H1 (cell line): ENCODE results near the gene LMBR1. TPM values are rescaled to one million over a fixed set of nuclear protein-coding genes. Genes with fewer than 3 reads are reported as not detected.

Experiments
- CTCF ChIA-PET: fragments of 300-600 bp; sonication (Branson Sonifier 250); formaldehyde crosslinking; loops from one replicate; lab custom pipeline; 2021; ENCODE audit not compliant: partially characterized antibody; lab: Charles Lee
- POLR2A ChIA-PET: fragments of 300-600 bp; sonication (Branson Sonifier 250); formaldehyde crosslinking; loops from one replicate; lab custom pipeline; 2021; ENCODE audit warnings: inconsistent platforms; ENCODE audit not compliant: partially characterized antibody; lab: Charles Lee
- DNase-seq, 2 experiments: peaks; one replicate each; pipeline versions ENCODE4 v3.0.0 to v3.0.0-alpha.2; 2010 to 2022; ENCODE audit warnings: low spot score in 2 of 2, low read depth in 1 of 2, mixed read lengths in 1 of 2
- FAIRE-seq: peaks from 2 replicates; lab custom pipeline; 2011; peaks lifted over from hg19 to GRCh38; lab: Jason Lieb, UNC
- H2AFZ ChIP-seq: 2 replicates; pipeline ENCODE4 v1.8.1; 2012; ENCODE audit warnings: low read length, inconsistent platforms
- H2AK5ac ChIP-seq: 2 replicates; pipeline ENCODE4 v1.6.1; 2013; ENCODE audit warnings: low read depth, low read length
- H2BK120ac ChIP-seq: replicated peaks from 2 replicates; pipeline ENCODE3; 2013; ENCODE audit warnings: low read depth, low read length, inconsistent platforms
- H2BK12ac ChIP-seq: 2 replicates; pipeline ENCODE4 v1.6.1; 2013; ENCODE audit warnings: low read depth, low read length
- H2BK15ac ChIP-seq: 2 replicates; pipeline ENCODE4 v1.6.1; 2013; ENCODE audit warnings: low read length
- H2BK20ac ChIP-seq: 2 replicates; pipeline ENCODE4 v1.6.1; 2013; ENCODE audit warnings: low read length
- H2BK5ac ChIP-seq: 2 replicates; pipeline ENCODE4 v1.6.1; 2013; ENCODE audit warnings: low read depth, low read length
- H3K14ac ChIP-seq: 2 replicates; pipeline ENCODE4 v1.6.1; 2013; ENCODE audit warnings: inconsistent platforms; ENCODE audit not compliant: insufficient read length
- H3K18ac ChIP-seq: 2 replicates; pipeline ENCODE4 v1.6.1; 2013; ENCODE audit warnings: low read length; ENCODE audit errors: extremely low read depth
- H3K23ac ChIP-seq: 2 replicates; pipeline ENCODE4 v1.6.1; 2013; ENCODE audit warnings: inconsistent platforms; ENCODE audit not compliant: insufficient read length
- H3K23me2 ChIP-seq: 2 replicates; pipeline ENCODE4 v1.6.1; 2013; ENCODE audit warnings: low read depth, low read length
- H3K27ac ChIP-seq: 2 replicates; pipeline ENCODE4 v1.6.1; 2011; ENCODE audit warnings: low read depth, low read length, inconsistent platforms
- H3K27me3 ChIP-seq, 4 experiments: replicated peaks in 1 of 4; 1 replicate in 1 of 4; 2 replicates in 3 of 4; pipeline versions ENCODE4 v1.6.1 to v1.8.1; 2011 to 2013; ENCODE audit warnings: low read length in 3 of 4, mild to moderate bottlenecking in 3 of 4, inconsistent platforms in 2 of 4, mixed read lengths in 2 of 4, moderate library complexity in 1 of 4; ENCODE audit not compliant: control insufficient read depth in 3 of 4, insufficient read depth in 3 of 4; ENCODE audit errors: extremely low read depth in 1 of 4
- H3K36me3 ChIP-seq, 4 experiments: 2 replicates each; pipeline versions ENCODE4 v1.6.1 to v1.8.1; 2011 to 2013; ENCODE audit warnings: mild to moderate bottlenecking in 4 of 4, low read length in 3 of 4, moderate library complexity in 2 of 4, control low read depth in 1 of 4, inconsistent platforms in 1 of 4; ENCODE audit not compliant: insufficient read depth in 4 of 4, control insufficient read depth in 2 of 4
- H3K4ac ChIP-seq: replicated peaks from 2 replicates; pipeline ENCODE3; 2013; ENCODE audit warnings: low read length, low read depth, mixed read lengths, inconsistent platforms; ENCODE audit not compliant: insufficient read length
- H3K4me1 ChIP-seq, 4 experiments: replicated peaks in 1 of 4; 1 replicate in 1 of 4; 2 replicates in 3 of 4; pipeline versions ENCODE4 v1.6.1 to v1.8.1; 2011 to 2013; ENCODE audit warnings: low read length in 3 of 4, inconsistent platforms in 2 of 4, mixed read lengths in 1 of 4; ENCODE audit not compliant: insufficient read depth in 4 of 4, control insufficient read depth in 3 of 4
- H3K4me2 ChIP-seq, 2 experiments: 2 replicates each; pipeline versions ENCODE4 v1.6.1 to v1.8.1; 2011 to 2013; ENCODE audit warnings: low read depth in 2 of 2, low read length in 2 of 2, control low read depth in 1 of 2, inconsistent platforms in 1 of 2, mild to moderate bottlenecking in 1 of 2; ENCODE audit not compliant: insufficient read depth in 1 of 2
- H3K4me3 ChIP-seq, 4 experiments: fragments of 200-600, 300-600 bp in 1 of 4; sonication (generic), shearing (Covaris generic), sonication (Bioruptor Twin) in 1 of 4; 2 replicates each; pipeline versions ENCODE4 v1.5.1 to v1.8.1; 2011 to 2016; ENCODE audit warnings: low read length in 4 of 4, low read depth in 3 of 4, control low read depth in 2 of 4, inconsistent platforms in 2 of 4, mild to moderate bottlenecking in 2 of 4, mixed read lengths in 1 of 4, moderate library complexity in 1 of 4; ENCODE audit not compliant: insufficient read depth in 2 of 4; ENCODE audit errors: extremely low read depth in 1 of 4
- H3K56ac ChIP-seq: replicated peaks from 2 replicates; pipeline ENCODE3; 2013; ENCODE audit warnings: low read depth, mild to moderate bottlenecking, mixed read lengths, low read length, inconsistent platforms; ENCODE audit not compliant: insufficient read length
- H3K79me1 ChIP-seq: 2 replicates; pipeline ENCODE4 v1.6.1; 2013; ENCODE audit warnings: low read depth, low read length, control low read depth
- H3K79me2 ChIP-seq, 2 experiments: 2 replicates each; pipeline versions ENCODE4 v1.6.1 to v1.8.1; 2012 to 2013; ENCODE audit warnings: low read length in 2 of 2, mild to moderate bottlenecking in 2 of 2, inconsistent platforms in 1 of 2; ENCODE audit not compliant: insufficient read depth in 2 of 2, control insufficient read depth in 1 of 2
- H3K9ac ChIP-seq, 4 experiments: replicated peaks in 1 of 4; 1 replicate in 1 of 4; 2 replicates in 3 of 4; pipeline versions ENCODE4 v1.6.1 to v1.8.1; 2011 to 2013; ENCODE audit warnings: low read depth in 3 of 4, low read length in 3 of 4, control low read depth in 2 of 4, mild to moderate bottlenecking in 2 of 4, moderate library complexity in 2 of 4, inconsistent platforms in 1 of 4; ENCODE audit errors: extremely low read depth in 1 of 4
- H3K9me3 ChIP-seq, 2 experiments: 2 replicates each; pipeline versions ENCODE4 v1.6.1 to v1.8.1; 2012 to 2013; ENCODE audit warnings: mild to moderate bottlenecking in 2 of 2, moderate library complexity in 2 of 2, control low read depth in 1 of 2, inconsistent platforms in 1 of 2, low read depth in 1 of 2, low read length in 1 of 2, mixed read lengths in 1 of 2; ENCODE audit not compliant: insufficient read depth in 2 of 2
- H4K20me1 ChIP-seq, 2 experiments: replicated peaks in 1 of 2; 2 replicates each; pipeline versions ENCODE3 to v1.8.1; 2011 to 2013; ENCODE audit warnings: inconsistent platforms in 2 of 2, low read length in 2 of 2, mild to moderate bottlenecking in 1 of 2; ENCODE audit not compliant: insufficient read depth in 2 of 2, control insufficient read depth in 1 of 2
- H4K5ac ChIP-seq: 2 replicates; pipeline ENCODE4 v1.6.1; 2013; ENCODE audit warnings: low read length, low read depth, mixed read lengths, inconsistent platforms; ENCODE audit not compliant: insufficient read length
- H4K8ac ChIP-seq: 2 replicates; pipeline ENCODE4 v1.8.0; 2013; ENCODE audit warnings: mild to moderate bottlenecking, moderate library complexity, low read length, inconsistent platforms; ENCODE audit not compliant: insufficient read depth; ENCODE audit errors: extremely low read depth
- H4K91ac ChIP-seq: replicated peaks from 2 replicates; pipeline ENCODE3; 2013; ENCODE audit warnings: low read length, mixed read lengths, inconsistent platforms; ENCODE audit not compliant: insufficient read length
- CBX8 ChIP-seq: fragments of 300-800, 300-1000 bp; sonication (generic); IDR thresholded peaks from 2 replicates; pipeline ENCODE4 v1.7.1; 2016; ENCODE audit warnings: low read depth, low read length, borderline replicate concordance
- CREB1 ChIP-seq: IDR thresholded peaks from 2 replicates; pipeline ENCODE4 v1.6.1; 2012; ENCODE audit warnings: inconsistent platforms
- EP300 ChIP-seq, 2 experiments: IDR thresholded peaks; 1 replicate in 1 of 2; 2 replicates in 1 of 2; pipeline ENCODE4 v1.6.1; 2011 to 2012; ENCODE audit warnings: low read depth in 2 of 2, low read length in 2 of 2, mild to moderate bottlenecking in 2 of 2, borderline replicate concordance in 1 of 2, inconsistent platforms in 1 of 2, moderate library complexity in 1 of 2
- FOSL1 ChIP-seq: IDR thresholded peaks from 2 replicates; pipeline ENCODE4 v1.6.1; 2011; ENCODE audit warnings: mild to moderate bottlenecking, low read depth, low read length, moderate library complexity; ENCODE audit not compliant: insufficient read depth
- KDM4A ChIP-seq: IDR thresholded peaks from one replicate; pipeline ENCODE4 v1.7.1; 2012; ENCODE audit warnings: low read depth, mild to moderate bottlenecking, moderate library complexity, low read length, inconsistent platforms; ENCODE audit not compliant: severe bottlenecking
- NRF1 ChIP-seq: IDR thresholded peaks from 2 replicates; pipeline ENCODE4 v1.6.1; 2011; ENCODE audit warnings: mild to moderate bottlenecking, low read depth, low read length, improper control_type of control experiment
- SP1 ChIP-seq: IDR thresholded peaks from 2 replicates; pipeline ENCODE4 v1.6.1; 2011; ENCODE audit warnings: low read depth, low read length
- SP2 ChIP-seq: IDR thresholded peaks from 2 replicates; pipeline ENCODE4 v1.6.1; 2012; ENCODE audit warnings: mild to moderate bottlenecking, low read length, inconsistent platforms
- SRF ChIP-seq: IDR thresholded peaks from 2 replicates; pipeline ENCODE4 v1.6.1; 2011; ENCODE audit warnings: mild to moderate bottlenecking, low read depth, low read length, moderate library complexity
- TAF1 ChIP-seq: IDR thresholded peaks from 2 replicates; pipeline ENCODE4 v1.6.1; 2011; ENCODE audit warnings: mild to moderate bottlenecking, low read depth, low read length
- YY1 ChIP-seq: IDR thresholded peaks from 2 replicates; pipeline ENCODE4 v1.6.1; 2011; ENCODE audit warnings: low read depth, mild to moderate bottlenecking, low read length
- ZNF274 ChIP-seq: IDR thresholded peaks from 2 replicates; pipeline ENCODE4 v1.7.0; 2012; ENCODE audit warnings: low read length, borderline replicate concordance; ENCODE audit errors: extremely low read depth
- WGBS, 2 experiments: shearing (Covaris generic) in 1 of 2; methylation state at CpG; one replicate each; pipeline versions ENCODE4 v1.1.6 to v1.1.7; 2013 to 2015; ENCODE audit warnings: low lambda C conversion rate in 2 of 2, mixed read lengths in 2 of 2, inconsistent platforms in 1 of 2, low coverage in 1 of 2, missing lambda C conversion rate in 1 of 2; ENCODE audit not compliant: insufficient replicate concordance in 2 of 2, insufficient coverage in 1 of 2, insufficient read length in 1 of 2; ENCODE audit errors: extremely low coverage in 1 of 2, missing lambda C conversion rate in 1 of 2; 5-methylcytosine and 5-hydroxymethylcytosine counted together
- polyA plus RNA-seq, 7 experiments: library from polyadenylated mRNA; depleted of rRNA in 3 of 7; stranded (reverse) in 5 of 7; unstranded in 2 of 7; fragments of >200 nt in 5 of 7; fragments of 200-250 nt in 2 of 7; gene quantifications; 1 replicate in 5 of 7; 2 replicates in 1 of 7; 4 replicates in 1 of 7; pipeline versions ENCODE4 v1.2.1 to v1.2.3, GENCODE V29; 2011 to 2013; ENCODE audit warnings: missing spikeins in 2 of 7, mixed read lengths in 2 of 7
- total RNA-seq: library from RNA; stranded (reverse); fragmentation: NEBNext Ultra II Directional; extraction: Animal tissue kit (Norgen Biotek cat#: 25700); gene quantifications from 2 replicates; pipeline ENCODE4 v1.2.1, GENCODE V29; 2021
- TF ChIP-seq, protein P1 (sequence below): IDR thresholded peaks from 2 replicates; pipeline ENCODE4 v1.6.1; 2011; ENCODE audit warnings: low read length, improper control_type of control experiment
- TF ChIP-seq, protein P2 (sequence below): IDR thresholded peaks from 2 replicates; pipeline ENCODE4 v1.6.1; 2012; ENCODE audit warnings: inconsistent platforms

LMBR1 gene
- total and polyA plus RNA-seq, 2 of the 8 experiments (the other 6 are each of a cell fraction or from before 2014, with no cell fraction given), result 15.1 to 70.4 TPM

DNA sequence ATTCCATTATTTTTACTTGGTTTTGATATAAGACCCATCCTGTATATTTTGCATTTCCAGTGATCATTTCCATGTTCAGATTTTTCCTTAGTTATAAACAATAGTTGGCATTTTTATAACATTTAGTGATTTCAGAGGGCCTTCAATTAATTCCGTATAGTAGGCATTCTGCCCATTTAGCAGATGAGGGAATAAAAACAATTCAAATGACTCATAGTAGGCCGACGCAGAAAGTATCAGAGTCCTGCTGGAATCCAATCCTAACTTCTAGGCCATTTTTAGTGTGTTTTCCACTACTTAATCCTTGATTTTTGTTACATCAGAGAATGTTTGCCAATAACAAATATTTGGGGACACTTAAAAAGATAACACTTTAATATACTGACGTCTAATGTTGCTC is 237.0 kb downstream of the LMBR1 start:
- no peak for FAIRE-seq
- ChIA-PET POLR2A (interaction anchor here (3.5 kb wide), 1 partner anchor 8 kb away, joined by 15 read pairs; no protein-coding TSS in a partner anchor), CTCF (no interaction called here)
- Histone ChIP-seq H3K4me2 (no peak overlapping the region), H3K4me3 (no peak overlapping the region), H3K79me1 (no peaks in the 10 kb centered on the region), H2BK5ac (no peak overlapping the region), H3K79me2 (no peaks in the 10 kb centered on the region), H3K4ac (no peak overlapping the region), H3K14ac (no peak overlapping the region), H4K91ac (no peak overlapping the region), H3K27ac (no peak overlapping the region), H3K9ac (no peak overlapping the region), H2AK5ac (no peak overlapping the region), H2AFZ (no peak overlapping the region), H4K20me1 (no peaks in the 10 kb centered on the region), H3K18ac (no peak overlapping the region), H2BK120ac (no peak overlapping the region), H4K5ac (no peak overlapping the region), H3K27me3 (no peaks in the 10 kb centered on the region), H3K23ac (no peak overlapping the region), H2BK12ac (no peak overlapping the region), H3K36me3 (no peaks in the 10 kb centered on the region), H3K56ac (no peak overlapping the region), H2BK20ac (no peak overlapping the region), H3K4me1 (peaks cover 0 to 3% (median 0%) of the 10 kb centered on the region in 4 experiments; a peak in 1 of 7 replicates), H4K8ac (no peak overlapping the region), H2BK15ac (no peak overlapping the region), H3K23me2 (no peaks in the 10 kb centered on the region), H3K9me3 (no peaks in the 10 kb centered on the region)
- DNase-seq, result no peak
- 91% methylated on average over 4 of the region's 4 CpGs; no CpG with 5 or more reads in 1 of the 2 experiments for WGBS, 2 experiments
- TF ChIP-seq, protein P1, sequence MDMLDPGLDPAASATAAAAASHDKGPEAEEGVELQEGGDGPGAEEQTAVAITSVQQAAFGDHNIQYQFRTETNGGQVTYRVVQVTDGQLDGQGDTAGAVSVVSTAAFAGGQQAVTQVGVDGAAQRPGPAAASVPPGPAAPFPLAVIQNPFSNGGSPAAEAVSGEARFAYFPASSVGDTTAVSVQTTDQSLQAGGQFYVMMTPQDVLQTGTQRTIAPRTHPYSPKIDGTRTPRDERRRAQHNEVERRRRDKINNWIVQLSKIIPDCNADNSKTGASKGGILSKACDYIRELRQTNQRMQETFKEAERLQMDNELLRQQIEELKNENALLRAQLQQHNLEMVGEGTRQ, result no peak
- TF ChIP-seq KDM4A (no peak), CBX8 (no peak), EP300 (IDR thresholded peaks at IDR 0.05; ENCODE audit: borderline replicate concordance in 1 of 2, low read depth in 2 of 2, low read length in 2 of 2) (no peak), SRF (no peak), FOSL1 (no peak), SP2 (no peak), SP1 (no peak), ZNF274 (no peak), TAF1 (no peak), CREB1 (no peak), YY1 (no peak), NRF1 (no peak)
- TF ChIP-seq, protein P2, sequence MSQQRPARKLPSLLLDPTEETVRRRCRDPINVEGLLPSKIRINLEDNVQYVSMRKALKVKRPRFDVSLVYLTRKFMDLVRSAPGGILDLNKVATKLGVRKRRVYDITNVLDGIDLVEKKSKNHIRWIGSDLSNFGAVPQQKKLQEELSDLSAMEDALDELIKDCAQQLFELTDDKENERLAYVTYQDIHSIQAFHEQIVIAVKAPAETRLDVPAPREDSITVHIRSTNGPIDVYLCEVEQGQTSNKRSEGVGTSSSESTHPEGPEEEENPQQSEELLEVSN, result no peak
